GM23338 (cell line): Measurements from ENCODE around the gene VSIG10L.

Source experiments
- CREB1 ChIP-seq: fragments of 250-450 bp; sonication (Bioruptor Pico); IDR thresholded peaks from 2 replicates; pipeline ENCODE4 v1.5.0; 2020; ENCODE audit warnings: low read depth, mild to moderate bottlenecking, moderate library complexity
- CTCF ChIP-seq, 2 experiments: fragments of 200-600 bp in 1 of 2; sonication (generic) in 1 of 2; conservative IDR thresholded peaks; 2 replicates each; pipeline versions ENCODE4 v1.5.1 to v1.6.1; 2016 to 2017; ENCODE audit warnings: antibody characterized with exemption in 2 of 2, low read depth in 2 of 2, mild to moderate bottlenecking in 2 of 2, moderate library complexity in 1 of 2
- ETS1 ChIP-seq: IDR thresholded peaks from 2 replicates; pipeline ENCODE4 v1.6.1; 2016; ENCODE audit warnings: antibody characterized with exemption
- EZH2 ChIP-seq: fragments of 200-600 bp; sonication (generic); IDR thresholded peaks from one replicate; pipeline ENCODE4 v1.8.0; 2017; ENCODE audit warnings: antibody characterized with exemption, mild to moderate bottlenecking, low read depth; ENCODE audit not compliant: unreplicated experiment
- EZH2phosphoT487 ChIP-seq: fragments of 200-600 bp; sonication (generic); IDR thresholded peaks from one replicate; pipeline ENCODE4 v1.8.1; 2018; ENCODE audit warnings: antibody characterized with exemption; ENCODE audit not compliant: unreplicated experiment
- JUNB ChIP-seq: IDR thresholded peaks from one replicate; pipeline ENCODE4 v1.6.1; 2016; ENCODE audit warnings: antibody characterized with exemption; ENCODE audit not compliant: unreplicated experiment
- NANOG ChIP-seq: IDR thresholded peaks from 2 replicates; pipeline ENCODE4 v1.6.1; 2016; ENCODE audit warnings: antibody characterized with exemption, borderline replicate concordance
- POLR2AphosphoS5 ChIP-seq: IDR thresholded peaks from 2 replicates; pipeline ENCODE4 v1.6.1; 2016; ENCODE audit warnings: antibody characterized with exemption, low read depth
- REST ChIP-seq: IDR thresholded peaks from one replicate; pipeline ENCODE4 v1.6.1; 2018; ENCODE audit warnings: antibody characterized with exemption; ENCODE audit not compliant: unreplicated experiment
- STAT1 ChIP-seq: IDR thresholded peaks from one replicate; pipeline ENCODE4 v1.6.1; 2016; ENCODE audit warnings: antibody characterized with exemption; ENCODE audit not compliant: unreplicated experiment

GRCh38 chr19:51325161-51325976 is 16.6 kb downstream of the VSIG10L start:
- no peak for TF ChIP-seq CTCF (conservative IDR thresholded peaks at IDR 0.05; ENCODE audit: low read depth in 2 of 2)
- no peak for TF ChIP-seq POLR2AphosphoS5
- TF ChIP-seq EZH2, result no peak
- TF ChIP-seq EZH2phosphoT487, result no peak
- no peak for TF ChIP-seq CREB1 (CRISPR knock-in tag)
- TF ChIP-seq JUNB, result no peak
- TF ChIP-seq REST, result no peak
- no peak for TF ChIP-seq ETS1
- no peak for TF ChIP-seq STAT1
- TF ChIP-seq NANOG, result no peak
